GM21367 (cell line): ENCODE measurements around the gene NKX1-1.

Source experiments
- ATAC-seq: cut with Tn5 transposase; IDR thresholded peaks from one replicate; pipeline ENCODE4 v1.9.1; 2021; ENCODE audit not compliant: unreplicated experiment

The NKX1-1 gene

DNA sequence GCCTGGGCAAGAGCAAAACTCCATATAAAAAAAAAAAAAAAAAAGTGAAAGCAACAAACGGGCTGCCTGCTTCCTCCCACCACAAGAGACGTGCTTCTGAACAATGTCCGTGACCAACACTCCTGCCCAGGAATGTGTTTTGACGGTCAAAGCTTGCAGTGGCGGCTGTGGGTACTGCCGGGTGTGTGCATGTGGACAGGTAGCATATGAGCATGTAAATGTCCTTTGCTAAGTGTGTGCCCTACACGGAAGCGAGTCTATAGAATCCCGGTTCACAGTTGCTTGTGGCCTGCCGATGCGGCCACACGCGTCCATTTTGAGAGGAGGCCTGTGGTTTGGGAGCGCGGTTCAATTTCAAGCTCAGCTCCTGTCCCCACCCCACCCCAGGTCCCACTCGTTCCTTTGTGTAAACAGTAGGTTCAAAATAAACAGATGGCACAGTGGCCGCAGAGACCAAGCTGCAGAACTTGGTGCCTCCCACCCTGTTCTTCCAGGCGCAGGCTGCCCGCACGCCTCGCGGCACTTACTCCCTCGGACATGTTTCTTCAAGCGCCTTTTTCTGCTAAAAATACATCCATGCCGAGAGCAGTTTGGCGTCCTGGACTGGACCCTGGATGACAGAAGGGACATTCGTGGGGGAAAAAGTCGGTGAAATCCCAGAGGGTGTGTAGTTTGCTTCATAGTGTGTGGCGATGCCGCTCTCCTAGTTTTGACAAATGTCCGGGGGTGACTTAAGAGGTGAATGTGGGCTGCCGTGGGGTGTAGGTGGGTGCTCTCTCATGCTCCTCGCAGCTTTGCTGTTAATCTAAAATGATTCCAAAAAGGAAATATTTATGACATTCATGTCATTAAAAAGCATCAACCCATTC lies 11.5 kb upstream of the NKX1-1 start:
- ATAC-seq, result no peak

DNA sequence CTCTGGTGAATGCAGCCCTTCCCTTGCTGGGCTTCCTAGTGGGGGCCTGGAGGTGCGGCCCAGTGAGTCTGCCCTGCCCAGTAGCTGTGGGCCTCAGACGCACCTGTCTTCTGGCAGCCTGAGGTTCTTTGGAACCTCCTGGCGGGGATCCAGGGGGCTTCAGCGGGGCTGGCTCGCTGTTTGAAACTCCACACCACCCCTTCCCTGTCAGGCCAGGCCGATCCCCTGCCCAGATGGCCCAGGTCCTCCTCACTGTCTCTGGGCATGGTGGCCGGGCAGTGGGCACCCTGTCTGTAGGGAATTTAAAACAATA lies 10.7 kb upstream of the NKX1-1 start:
- no peak for ATAC-seq

DNA sequence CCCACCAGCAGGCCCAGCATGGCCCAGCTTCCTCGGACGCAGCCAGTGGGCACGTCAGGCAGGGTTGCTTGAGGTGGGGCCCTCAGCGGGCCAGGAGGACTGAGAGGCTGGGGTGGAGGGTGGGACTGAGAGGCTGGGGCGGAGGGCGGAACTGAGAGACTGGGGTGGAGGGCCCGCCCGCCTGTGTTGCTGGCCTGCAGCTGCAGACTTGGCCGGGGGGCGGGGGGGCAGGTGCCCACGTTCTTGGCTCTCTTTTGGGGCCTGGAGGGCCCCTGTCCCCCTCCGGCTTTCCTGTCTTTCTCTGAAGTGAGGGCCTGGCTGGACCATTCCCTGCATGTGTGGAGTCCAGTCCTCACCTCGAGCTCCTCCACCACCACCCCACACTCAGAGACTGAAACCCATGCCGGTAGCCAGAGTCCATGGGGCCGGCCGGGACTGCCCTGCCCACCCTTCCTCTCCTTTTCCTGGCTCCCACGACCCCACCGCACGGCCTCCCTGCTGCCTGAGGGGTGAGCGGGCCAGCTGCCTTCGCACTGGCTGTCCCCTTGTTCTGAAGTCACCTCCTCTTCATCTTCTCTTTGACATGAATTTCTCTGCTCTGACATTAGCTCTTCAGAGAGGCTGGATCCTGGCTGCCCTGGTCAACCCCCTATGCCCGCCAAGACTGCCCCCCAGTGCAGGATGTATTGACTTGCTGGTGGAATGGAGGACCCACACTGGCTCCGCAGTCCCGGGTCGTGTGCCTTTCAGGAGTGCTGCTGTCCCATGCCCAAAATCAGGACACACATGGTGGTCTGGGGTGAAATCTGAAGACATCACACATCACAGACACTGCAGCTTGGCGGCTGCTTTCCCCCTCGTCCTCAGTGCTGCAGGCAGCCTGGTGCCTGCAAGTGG lies 10.1 kb upstream of the NKX1-1 start:
- ATAC-seq, result no peak

DNA sequence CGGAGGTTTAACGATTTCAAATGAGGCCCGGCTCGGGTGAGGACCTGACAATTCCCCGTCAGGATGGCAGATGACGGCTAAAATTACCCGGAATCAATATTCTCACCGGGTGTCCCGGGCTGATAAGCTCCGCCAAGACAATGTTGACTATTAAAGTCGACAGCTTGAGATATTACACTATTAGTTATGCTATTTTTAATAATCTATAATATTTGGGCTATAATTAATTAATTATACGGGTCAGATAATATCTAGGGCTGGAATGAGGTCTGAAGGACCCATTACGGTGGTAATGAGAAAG lies 9.4 kb upstream of the NKX1-1 start:
- no peak for ATAC-seq

DNA sequence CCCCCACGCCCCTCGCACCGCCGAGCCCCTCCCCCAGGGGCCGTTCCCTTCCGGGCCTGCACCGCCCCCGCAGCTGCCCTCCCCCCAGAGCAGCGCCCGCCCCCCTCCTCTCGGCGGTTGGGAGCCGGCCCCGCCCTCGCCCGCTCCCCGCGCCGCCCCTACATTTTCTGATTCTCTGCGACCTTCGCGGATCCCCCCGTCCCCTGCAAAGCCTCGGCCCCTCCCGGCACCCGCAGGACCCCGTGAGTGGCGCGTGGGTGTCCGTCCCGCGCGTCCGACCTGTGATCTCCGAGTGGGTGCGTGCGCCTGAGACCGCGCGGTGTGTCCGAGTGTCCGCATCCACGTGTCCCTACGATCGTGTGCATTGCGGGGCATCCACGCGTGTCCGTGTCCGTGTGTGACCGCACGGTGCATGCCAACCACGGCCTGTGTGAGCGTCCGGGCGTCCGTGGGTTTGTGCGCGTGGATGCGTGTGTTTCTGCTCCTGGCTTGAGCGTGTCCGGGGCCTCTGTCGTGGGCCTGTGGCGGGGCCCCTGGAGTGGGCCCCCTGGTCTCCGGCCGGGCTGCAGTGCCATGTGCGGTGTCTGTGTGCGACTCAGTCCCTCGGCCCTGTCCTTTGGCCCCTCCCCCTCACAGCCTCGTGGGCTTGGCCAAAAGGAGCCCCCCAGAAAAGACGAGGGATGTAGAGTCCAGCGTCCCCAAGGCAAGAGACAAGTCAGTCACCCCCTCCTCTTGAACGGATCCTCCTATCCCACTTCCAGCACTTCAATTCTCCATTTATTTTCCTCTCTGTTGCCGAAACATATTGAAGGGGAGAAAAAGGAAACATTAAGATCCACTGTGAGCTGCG lies 8.8 kb upstream of the NKX1-1 start:
- no peak for ATAC-seq

DNA sequence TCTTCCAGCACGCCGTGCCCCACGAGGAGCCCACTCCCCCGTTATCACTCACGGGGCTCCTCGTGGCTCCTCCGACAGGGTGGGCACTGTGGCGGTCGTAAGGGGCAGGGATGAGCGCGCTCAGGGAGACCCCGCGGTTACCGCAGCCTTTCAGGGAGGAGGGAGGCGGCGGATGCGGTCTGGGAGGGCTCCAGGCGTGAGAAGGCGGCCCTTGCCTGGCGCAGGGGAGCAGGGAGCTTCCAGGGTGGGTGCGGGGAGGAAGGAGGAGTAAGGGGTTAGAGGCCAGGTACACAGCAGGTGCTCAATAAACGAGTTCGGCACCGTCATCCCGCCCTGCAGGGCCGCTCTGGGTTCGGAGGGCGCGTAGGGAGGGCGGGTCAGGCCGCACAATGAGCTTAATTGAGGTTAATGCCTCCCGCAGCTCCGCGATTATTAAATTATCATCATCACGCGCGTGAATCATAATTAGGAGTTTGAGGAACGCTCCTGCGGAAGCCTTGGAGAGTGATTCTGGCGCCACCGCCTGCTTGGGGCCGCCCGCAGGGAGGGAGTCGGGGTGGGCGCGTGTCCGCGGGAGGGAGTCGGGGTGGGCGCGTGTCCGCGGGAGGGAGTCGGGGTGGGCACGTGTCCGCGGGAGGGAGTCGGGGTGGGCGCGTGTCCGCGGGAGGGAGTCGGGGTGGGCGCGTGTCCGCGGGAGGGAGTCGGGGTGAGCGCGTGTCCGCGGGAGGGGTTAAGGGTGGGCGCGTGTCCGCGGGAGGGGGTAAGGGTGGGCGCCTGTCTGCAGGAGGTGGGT lies 7.6 kb upstream of the NKX1-1 start:
- no peak for ATAC-seq

DNA sequence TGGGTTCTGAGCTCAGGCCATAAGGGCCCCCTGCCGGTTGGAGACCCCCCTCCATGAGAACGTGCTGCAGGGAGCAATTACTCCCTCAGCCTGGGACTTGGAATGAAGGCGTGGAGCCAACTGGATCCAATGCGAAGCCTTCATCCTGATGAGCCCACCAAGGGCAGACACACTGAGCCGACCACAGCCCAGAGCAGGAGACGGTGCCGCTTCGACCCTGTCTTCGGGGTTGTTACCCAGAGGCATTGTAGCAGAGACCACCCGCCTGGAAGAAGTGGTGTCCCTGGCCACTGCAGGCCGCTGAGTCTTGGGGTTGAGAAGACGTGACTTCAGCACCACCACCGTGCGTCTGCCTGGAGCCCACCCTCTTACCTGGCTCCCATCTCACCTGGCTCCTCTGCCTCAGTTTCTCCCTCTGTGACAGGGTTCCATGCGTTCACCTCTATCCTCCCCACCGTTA lies 7.0 kb upstream of the NKX1-1 start:
- no peak for ATAC-seq

DNA sequence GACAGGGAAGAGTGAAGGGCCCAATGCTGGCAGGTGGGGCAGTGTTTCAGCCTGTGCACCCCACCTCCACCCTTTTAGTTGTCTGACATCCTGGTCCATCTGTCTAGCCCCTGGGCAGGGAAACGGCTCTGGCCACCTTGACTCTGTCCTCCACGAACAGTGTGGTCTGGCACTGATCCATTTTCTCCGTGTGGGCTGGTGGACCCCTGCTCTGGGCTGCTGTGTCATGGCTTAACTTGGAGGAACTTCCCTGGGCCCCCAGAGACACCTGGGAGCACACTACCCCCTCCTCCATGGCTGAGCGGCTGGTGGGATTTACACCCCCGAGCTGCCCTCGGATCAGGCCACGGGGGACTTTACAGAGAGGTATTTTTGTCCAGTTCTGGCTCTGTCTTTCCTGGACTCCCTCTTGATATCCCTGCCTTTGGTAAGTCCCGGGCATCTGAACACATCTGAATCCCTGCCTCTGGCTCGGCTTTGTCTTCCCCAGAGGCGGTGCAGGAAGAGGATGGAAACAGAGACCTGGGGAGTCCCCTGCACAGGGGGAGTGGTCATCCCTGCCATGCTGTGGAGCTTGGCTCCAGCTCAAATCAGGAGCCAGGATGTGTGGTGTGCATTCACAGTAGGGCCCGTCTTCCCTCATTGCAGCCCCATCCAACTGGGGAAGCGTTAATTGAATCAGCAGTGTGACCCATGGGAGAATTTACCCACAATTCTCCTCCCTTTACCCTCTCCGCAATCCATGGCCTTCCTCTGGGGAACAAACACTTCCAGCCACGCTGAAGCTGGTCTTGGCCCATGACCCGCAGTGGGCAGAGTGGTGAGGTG lies 6.3 kb upstream of the NKX1-1 start:
- ATAC-seq, result no peak

DNA sequence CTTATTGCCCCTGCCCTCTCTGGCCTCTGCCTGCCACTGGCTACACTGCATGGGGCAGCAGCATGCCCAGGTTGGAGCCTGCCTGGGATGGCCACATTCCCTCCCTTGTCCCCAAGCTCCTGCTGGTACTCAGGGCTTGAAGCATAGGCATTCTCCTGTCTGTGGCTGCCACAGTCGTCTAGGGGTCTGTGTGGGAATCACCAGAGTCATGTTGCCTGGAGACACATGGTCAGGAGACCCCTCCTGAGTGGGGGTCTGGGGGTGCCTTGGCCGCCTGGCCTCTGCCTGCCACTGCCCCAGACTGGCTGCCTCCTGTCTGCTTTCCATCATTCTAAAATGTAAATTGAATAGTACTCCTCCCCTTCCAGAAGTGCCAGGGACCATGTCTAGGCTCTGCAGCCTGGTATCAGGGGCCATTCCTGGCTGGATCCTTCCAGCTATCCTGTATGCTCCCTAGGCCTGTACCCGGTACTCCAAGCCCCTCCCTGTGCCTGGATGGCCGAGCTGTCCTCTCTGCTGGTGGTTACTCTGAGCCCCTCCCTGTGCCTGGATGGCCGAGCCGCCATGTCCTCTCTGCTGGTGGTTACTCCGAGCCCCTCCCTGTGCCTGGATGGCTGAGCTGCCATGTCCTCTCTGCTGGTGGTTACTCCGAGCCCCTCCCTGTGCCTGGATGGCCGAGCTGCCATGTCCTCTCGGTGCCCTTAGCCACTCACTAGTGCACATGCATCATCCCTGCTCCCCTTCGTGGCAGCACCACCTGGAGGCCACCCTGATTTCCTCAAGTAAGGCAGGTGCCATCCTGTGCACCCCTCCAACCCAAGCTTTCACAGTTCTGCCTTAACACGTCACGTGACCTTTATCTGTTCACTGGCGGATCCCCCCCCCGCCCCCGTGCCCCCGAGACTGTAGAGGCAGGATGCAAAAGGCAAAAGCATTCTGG lies 5.5 kb upstream of the NKX1-1 start:
- no peak for ATAC-seq

DNA sequence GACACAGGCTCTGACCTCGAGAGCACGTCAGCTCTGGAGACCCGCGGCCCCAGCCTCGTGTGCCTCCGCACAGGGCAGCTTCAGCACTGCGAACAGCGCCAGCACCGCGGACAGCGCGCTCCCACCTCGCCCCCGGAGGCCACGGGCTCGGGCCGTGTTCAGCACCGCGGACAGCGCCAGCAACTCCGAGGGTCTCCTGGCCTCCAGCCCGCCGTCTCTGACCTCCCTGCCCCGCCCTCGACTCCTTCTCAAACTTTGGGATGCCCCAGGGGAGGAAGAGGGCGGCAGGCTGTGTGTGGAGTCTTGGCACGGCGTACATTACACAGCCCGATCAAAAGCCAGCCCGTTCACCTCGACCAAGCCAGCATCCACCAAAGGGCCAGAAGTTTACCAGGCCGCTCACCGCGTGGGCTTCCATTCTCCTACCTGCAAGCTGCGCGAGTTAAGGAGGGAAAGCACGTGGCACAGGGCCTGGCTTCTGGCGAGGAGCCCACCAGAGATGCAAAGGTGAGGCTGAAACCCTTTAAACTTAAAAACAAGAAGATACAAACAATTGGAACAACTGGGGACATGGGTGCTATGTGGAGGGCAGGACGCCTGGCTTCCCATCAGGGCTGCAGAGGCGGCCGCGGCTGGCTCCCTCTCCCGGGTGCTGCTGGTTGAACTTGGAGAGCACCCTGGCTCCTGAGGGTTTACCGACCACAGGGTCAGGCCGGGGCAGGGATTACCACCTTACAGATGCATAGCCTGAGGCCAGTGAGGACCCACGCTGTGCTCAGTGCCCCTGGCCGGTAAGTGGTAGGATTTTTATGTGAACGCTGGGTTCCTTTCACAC lies 4.5 kb upstream of the NKX1-1 start:
- ATAC-seq, result no peak

DNA sequence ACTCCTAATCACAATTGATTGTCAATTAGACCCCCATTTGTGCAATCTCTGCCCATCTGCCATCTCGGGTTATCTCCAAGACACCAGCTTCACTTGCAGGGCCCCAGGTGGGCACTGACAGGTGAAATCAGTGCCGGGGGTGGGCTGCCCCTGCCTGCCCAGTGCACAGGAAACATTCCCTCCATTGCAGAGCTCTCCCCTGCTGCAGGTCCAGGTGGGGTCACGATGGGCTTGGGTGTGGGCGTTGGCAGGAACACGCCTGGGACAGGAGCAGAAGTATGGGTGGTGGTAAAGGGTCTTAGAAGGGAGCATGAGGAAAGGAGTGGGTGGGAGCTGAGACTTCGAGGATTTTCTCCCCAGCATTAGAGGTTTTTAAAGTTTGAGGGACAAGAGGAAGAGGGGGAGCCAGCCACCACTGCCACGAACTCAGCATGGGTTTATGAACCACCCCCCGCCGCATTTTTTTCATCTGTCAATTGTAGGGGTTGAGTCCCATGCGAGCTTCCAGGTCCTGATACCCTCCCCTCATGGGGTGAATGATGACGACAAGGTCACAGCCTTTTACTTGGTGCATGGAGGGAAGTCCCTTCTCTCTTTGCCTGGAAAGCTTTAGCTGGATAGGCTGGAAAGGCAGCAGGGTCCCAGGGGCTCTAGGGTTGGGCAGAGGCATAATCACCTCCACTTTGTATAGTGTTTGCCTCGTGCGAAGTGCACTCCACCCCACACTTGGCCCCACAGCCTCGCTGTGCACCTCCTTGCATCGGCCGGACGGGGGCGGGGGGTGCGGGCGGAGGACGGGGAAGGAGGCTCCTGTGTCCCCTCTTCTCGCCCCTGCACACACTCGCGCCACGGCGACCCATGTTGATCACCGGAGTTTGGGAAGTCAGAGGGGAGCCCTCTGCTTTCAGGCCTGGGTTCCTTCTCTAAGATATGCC lies 3.5 kb upstream of the NKX1-1 start:
- no peak for ATAC-seq

DNA sequence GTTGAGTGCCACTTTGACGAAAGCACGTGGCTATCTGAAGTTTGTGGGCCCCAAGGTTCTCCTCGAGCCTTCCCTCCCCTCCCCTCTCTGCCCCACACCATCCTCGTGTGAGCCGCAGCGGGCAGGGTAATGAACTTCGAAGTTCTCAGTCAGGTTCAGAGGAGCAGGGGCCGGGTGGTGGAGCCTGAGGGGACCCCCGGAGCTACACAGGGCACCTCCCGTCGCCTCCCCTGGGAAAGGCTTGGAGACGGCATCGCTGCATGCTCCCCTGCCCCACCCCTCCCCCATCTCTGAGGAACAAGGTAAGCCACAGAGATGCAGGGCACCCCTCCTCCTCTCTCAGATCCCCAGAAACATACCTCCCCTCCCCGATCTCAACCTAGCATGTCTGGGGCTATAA lies 2.8 kb upstream of the NKX1-1 start:
- ATAC-seq, result no peak

DNA sequence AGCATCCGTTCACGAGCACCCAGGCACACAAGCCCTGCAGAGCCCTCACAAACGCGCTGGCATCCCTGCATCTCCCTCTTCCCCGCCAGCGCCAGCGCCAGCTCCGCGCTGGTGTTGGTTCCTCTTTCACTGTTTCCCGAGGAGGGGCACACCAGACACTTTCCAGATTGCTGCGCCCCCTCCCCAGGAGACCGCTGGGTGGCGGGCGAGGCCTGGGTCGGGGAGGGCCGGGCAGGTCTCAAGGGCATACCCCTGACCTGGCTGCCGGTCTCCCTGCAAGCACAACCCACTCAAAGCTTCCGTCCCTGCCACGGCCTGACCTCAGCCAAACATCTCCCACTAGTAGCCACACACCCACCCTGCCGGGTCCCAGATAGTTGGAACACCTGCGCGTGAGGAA lies 2.2 kb upstream of the NKX1-1 start:
- no peak for ATAC-seq

DNA sequence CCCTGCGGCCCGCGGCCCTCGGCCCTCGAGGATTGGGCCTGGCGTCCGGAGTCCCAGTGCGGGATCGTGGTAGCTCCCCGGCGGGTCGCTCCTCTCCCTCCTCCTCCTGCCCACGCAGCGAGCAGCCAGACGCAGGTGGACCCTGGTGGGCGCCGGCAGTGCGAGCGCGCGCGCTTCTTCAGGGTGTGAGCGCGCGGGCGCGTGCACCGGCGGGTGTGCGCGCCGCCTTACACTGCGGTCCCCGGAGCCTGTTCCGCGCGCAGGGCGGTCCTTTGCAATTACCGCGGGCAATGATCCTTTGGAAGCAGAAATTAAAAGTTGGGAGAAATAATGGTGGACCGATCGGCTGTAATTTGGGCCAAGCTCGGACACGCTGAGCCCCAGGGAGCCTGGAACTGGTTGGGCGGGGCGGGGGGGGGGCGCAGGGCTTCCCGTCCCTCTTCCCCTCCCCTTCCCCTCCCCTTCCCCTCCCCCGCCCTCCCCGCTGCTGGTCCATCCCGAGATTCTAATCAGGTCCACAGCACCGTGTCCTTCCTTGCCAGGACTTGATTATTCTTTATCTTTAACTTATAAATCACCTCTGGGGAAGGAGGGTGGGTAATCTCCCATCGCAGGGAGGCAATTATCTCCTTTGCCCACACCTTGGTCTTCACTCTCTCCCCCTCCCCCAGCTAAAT lies 1.6 kb upstream of the NKX1-1 start:
- no peak for ATAC-seq

DNA sequence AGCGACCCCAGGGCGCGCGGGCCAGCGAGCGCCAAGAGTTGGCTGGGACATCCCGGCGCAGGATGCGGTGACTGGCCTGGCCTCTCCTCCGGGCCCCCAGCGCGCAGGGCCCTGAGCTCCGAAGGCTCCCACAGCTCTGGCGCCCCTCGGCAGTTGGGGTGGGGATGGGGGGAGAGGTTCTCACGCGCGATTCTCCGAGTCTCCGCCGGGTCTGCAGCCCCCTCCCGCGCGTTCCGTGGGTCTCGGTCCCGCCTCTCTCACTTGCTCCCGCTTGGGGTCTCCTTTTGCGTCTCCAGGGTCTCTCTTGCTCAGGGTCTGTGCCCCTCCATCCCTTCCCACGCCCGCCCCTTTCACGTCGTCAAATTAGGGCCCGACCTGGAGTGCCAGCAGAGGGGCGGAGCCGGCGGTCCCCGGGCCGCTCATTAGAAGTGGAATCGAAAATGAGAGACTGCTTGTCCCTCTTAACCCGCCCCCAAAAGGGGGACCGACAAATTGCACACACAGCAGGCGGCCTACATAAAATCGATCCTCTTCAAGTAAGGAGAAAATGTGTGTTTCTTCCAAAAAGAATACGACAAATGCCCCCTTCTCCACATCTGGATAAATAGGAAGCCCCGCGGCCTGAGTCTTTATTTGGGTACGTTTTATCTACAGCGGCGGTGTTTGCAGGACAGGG lies 877 bp upstream of the NKX1-1 start:
- no peak for ATAC-seq
